IMR-90 (cell line): Measurements from ENCODE around the gene DUSP6. TPM values are rescaled to one million over a fixed set of nuclear protein-coding genes. Genes with fewer than 3 reads are reported as not detected.
A peak's percentile ranks its signal among the peaks of the same experiment; 100 is the strongest.

Source experiments
- BHLHE40 ChIP-seq: fragments of 150-350 bp; IDR thresholded peaks from 2 replicates; pipeline ENCODE4 v1.6.1; 2016; ENCODE audit warnings: mild to moderate bottlenecking, low read depth, low read length
- CEBPB ChIP-seq: IDR thresholded peaks from 2 replicates; pipeline ENCODE4 v1.6.1; 2012; ENCODE audit warnings: low read depth, low read length, improper control_type of control experiment
- RCOR1 ChIP-seq: IDR thresholded peaks from 2 replicates; pipeline ENCODE4 v1.6.1; 2012; ENCODE audit warnings: mild to moderate bottlenecking, low read length, improper control_type of control experiment; ENCODE audit not compliant: insufficient replicate concordance
- polyA plus RNA-seq, 3 experiments: library from polyadenylated mRNA; depleted of rRNA; stranded (reverse); fragments of >200 nt; gene quantifications; 2 replicates each; pipeline ENCODE4 v1.2.3, GENCODE V29; 2012; ENCODE audit warnings: low replicate concordance in 1 of 3
- total RNA-seq: library from RNA; depleted of rRNA; stranded (reverse); fragments of >200 nt; gene quantifications from 2 replicates; pipeline ENCODE4 v1.2.3, GENCODE V29; 2012

The DUSP6 gene
- total and polyA plus RNA-seq, 2 of the 4 experiments (the other 2 are of a cell fraction): 38.5 to 70.1 TPM

GRCh38 chr12:89390802-89391673 is 38.7 kb upstream of the DUSP6 start (continued):
- TF ChIP-seq RCOR1 (no peak), CEBPB (peak; percentile 78), BHLHE40 (peak; percentile 43; the same call in 1 of the 2 replicates)
